HepG2 (cell line): ENCODE results near the gene FOSL2.

ENCODE experiments used
- BHLHE40 ChIP-seq: IDR thresholded peaks from 2 replicates; pipeline ENCODE4 v1.6.1; 2011; ENCODE audit warnings: low read length, improper control_type of control experiment
- EP300 ChIP-seq, 3 experiments: sonication (generic) in 1 of 3; formaldehyde crosslinking in 1 of 3; IDR thresholded peaks; 2 replicates each; pipeline versions ENCODE4 v1.5.1 to v1.6.1; 2011 to 2020; ENCODE audit warnings: low read depth in 2 of 3, low read length in 2 of 3, borderline replicate concordance in 1 of 3, improper control_type of control experiment in 1 of 3, mild to moderate bottlenecking in 1 of 3, missing genetic modification reagents in 1 of 3, moderate library complexity in 1 of 3
- KDM5A ChIP-seq: fragments of 200-600 bp; sonication (generic); IDR thresholded peaks from 2 replicates; pipeline ENCODE4 v1.7.0; 2018; ENCODE audit warnings: antibody characterized with exemption, mild to moderate bottlenecking, low read length, borderline replicate concordance
- POLR2A ChIP-seq, 2 experiments: IDR thresholded peaks; 2 replicates each; pipeline ENCODE4 v1.6.1; 2011; ENCODE audit warnings: low read depth in 2 of 2, low read length in 2 of 2, mild to moderate bottlenecking in 1 of 2, moderate library complexity in 1 of 2; ENCODE audit not compliant: insufficient read depth in 1 of 2
- RAD51 ChIP-seq: fragments of 450-650 bp; IDR thresholded peaks from 2 replicates; pipeline ENCODE4 v1.6.1; 2016; ENCODE audit warnings: borderline replicate concordance
- TBP ChIP-seq: sonication (generic); formaldehyde crosslinking; IDR thresholded peaks from 2 replicates; pipeline ENCODE4 v1.5.0; 2020; ENCODE audit warnings: missing genetic modification reagents
- TCF7L2 ChIP-seq: IDR thresholded peaks from 2 replicates; pipeline ENCODE4 v1.6.1; 2011; ENCODE audit warnings: mild to moderate bottlenecking, low read depth, low read length, moderate library complexity
- TEAD2 ChIP-seq: sonication (generic); formaldehyde crosslinking; IDR thresholded peaks from 2 replicates; pipeline ENCODE4 v1.9.0; 2021; ENCODE audit warnings: missing genetic modification reagents
- TF ChIP-seq, protein P1 (sequence below): sonication (generic); formaldehyde crosslinking; IDR thresholded peaks from 2 replicates; pipeline ENCODE4 v1.4.0; 2020; ENCODE audit warnings: missing genetic modification reagents, borderline replicate concordance
- TF ChIP-seq, protein P2 (sequence below): sonication (generic); formaldehyde crosslinking; IDR thresholded peaks from 2 replicates; pipeline ENCODE4 v1.5.0; 2020; ENCODE audit warnings: mild to moderate bottlenecking, missing genetic modification reagents, moderate library complexity
- TF ChIP-seq, protein P3 (sequence below): IDR thresholded peaks from 2 replicates; pipeline ENCODE4 v1.6.1; 2016; ENCODE audit warnings: low read depth, borderline replicate concordance

DNA sequence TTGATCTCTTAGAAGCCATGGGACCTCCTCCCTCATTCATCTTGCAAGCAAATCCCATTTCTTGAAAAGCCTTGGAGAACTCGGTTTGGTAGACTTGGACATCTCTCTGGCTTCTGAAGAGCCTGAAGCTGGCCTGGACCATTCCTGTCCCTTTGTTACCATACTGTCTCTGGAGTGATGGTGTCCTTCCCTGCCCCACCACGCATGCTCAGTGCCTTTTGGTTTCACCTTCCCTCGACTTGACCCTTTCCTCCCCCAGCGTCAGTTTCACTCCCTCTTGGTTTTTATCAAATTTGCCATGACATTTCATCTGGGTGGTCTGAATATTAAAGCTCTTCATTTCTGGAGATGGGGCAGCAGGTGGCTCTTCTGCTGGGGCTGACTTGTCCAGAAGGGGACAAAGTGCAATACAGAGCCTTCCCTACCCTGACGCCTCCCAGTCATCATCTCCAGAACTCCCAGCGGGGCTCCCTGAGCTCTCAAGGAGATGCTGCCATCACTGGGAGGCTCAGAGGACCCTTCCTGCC, 20.0 kb downstream of the FOSL2 start:
- TF ChIP-seq KDM5A = no peak
- TF ChIP-seq, protein P1, sequence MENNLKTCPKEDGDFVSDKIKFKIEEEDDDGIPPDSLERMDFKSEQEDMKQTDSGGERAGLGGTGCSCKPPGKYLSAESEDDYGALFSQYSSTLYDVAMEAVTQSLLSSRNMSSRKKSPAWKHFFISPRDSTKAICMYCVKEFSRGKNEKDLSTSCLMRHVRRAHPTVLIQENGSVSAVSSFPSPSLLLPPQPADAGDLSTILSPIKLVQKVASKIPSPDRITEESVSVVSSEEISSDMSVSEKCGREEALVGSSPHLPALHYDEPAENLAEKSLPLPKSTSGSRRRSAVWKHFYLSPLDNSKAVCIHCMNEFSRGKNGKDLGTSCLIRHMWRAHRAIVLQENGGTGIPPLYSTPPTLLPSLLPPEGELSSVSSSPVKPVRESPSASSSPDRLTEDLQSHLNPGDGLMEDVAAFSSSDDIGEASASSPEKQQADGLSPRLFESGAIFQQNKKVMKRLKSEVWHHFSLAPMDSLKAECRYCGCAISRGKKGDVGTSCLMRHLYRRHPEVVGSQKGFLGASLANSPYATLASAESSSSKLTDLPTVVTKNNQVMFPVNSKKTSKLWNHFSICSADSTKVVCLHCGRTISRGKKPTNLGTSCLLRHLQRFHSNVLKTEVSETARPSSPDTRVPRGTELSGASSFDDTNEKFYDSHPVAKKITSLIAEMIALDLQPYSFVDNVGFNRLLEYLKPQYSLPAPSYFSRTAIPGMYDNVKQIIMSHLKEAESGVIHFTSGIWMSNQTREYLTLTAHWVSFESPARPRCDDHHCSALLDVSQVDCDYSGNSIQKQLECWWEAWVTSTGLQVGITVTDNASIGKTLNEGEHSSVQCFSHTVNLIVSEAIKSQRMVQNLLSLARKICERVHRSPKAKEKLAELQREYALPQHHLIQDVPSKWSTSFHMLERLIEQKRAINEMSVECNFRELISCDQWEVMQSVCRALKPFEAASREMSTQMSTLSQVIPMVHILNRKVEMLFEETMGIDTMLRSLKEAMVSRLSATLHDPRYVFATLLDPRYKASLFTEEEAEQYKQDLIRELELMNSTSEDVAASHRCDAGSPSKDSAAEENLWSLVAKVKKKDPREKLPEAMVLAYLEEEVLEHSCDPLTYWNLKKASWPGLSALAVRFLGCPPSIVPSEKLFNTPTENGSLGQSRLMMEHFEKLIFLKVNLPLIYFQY = no peak
- TF ChIP-seq EP300 (IDR thresholded peaks at IDR 0.05; ENCODE audit: low read depth in 2 of 2, low read length in 2 of 2) = no peak
- no peak for TF ChIP-seq EP300 (CRISPR knock-in tag; IDR thresholded peaks at IDR 0.05; ENCODE audit: borderline replicate concordance)
- TF ChIP-seq TBP (CRISPR knock-in tag) = no peak
- TF ChIP-seq, protein P2, sequence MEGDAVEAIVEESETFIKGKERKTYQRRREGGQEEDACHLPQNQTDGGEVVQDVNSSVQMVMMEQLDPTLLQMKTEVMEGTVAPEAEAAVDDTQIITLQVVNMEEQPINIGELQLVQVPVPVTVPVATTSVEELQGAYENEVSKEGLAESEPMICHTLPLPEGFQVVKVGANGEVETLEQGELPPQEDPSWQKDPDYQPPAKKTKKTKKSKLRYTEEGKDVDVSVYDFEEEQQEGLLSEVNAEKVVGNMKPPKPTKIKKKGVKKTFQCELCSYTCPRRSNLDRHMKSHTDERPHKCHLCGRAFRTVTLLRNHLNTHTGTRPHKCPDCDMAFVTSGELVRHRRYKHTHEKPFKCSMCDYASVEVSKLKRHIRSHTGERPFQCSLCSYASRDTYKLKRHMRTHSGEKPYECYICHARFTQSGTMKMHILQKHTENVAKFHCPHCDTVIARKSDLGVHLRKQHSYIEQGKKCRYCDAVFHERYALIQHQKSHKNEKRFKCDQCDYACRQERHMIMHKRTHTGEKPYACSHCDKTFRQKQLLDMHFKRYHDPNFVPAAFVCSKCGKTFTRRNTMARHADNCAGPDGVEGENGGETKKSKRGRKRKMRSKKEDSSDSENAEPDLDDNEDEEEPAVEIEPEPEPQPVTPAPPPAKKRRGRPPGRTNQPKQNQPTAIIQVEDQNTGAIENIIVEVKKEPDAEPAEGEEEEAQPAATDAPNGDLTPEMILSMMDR (CRISPR knock-in tag) = no peak
- no peak for TF ChIP-seq POLR2A (IDR thresholded peaks at IDR 0.05; ENCODE audit: insufficient read depth in 1 of 2, low read depth in 2 of 2, low read length in 2 of 2)
- TF ChIP-seq TEAD2 (CRISPR knock-in tag) = no peak
- TF ChIP-seq, protein P3, sequence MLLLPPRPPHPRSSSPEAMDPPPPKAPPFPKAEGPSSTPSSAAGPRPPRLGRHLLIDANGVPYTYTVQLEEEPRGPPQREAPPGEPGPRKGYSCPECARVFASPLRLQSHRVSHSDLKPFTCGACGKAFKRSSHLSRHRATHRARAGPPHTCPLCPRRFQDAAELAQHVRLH = no peak
- no peak for TF ChIP-seq BHLHE40
- TF ChIP-seq TCF7L2 = no peak
- no peak for TF ChIP-seq RAD51
